Activated CD8-positive, alpha-beta T cell treated with anti-CD3 and anti-CD28 coated beads for 36 hours (primary cell): ENCODE results near the gene PKD2L1. TPM values are rescaled to one million over a fixed set of nuclear protein-coding genes. Genes with fewer than 3 reads are reported as not detected.

Experiments
- ATAC-seq: fragments of 200-7000 bp; cut with Tn5 transposase; one replicate; pipeline ENCODE4 v1.10.0; 2021; ENCODE audit warnings: mild to moderate bottlenecking, moderate library complexity
- CTCF ChIA-PET: fragments of 350-600 bp; sonication (Branson Sonifier 250); formaldehyde crosslinking; loops from one replicate; lab custom pipeline; 2021; ENCODE audit warnings: antibody characterized with exemption; lab: Charles Lee
- POLR2A ChIA-PET: fragments of 350-600 bp; sonication (Branson Sonifier 250); formaldehyde crosslinking; loops from one replicate; lab custom pipeline; 2021; ENCODE audit warnings: antibody characterized with exemption; lab: Charles Lee
- DNase-seq: peaks from one replicate; pipeline ENCODE4 v3.0.0-alpha.2; 2020
- H3K27ac Mint-ChIP-seq: one replicate; pipeline ENCODE4 v1.8.0; 2021; ENCODE audit warnings: mild to moderate bottlenecking, mixed read lengths
- H3K27me3 Mint-ChIP-seq: one replicate; pipeline ENCODE4 v1.8.0; 2021; ENCODE audit warnings: mixed read lengths
- H3K36me3 Mint-ChIP-seq: one replicate; pipeline ENCODE4 v1.8.0; 2021; ENCODE audit warnings: low read depth, mixed read lengths
- H3K4me1 Mint-ChIP-seq: one replicate; pipeline ENCODE4 v1.8.0; 2021; ENCODE audit warnings: low read depth, mixed read lengths
- H3K4me3 Mint-ChIP-seq: one replicate; pipeline ENCODE4 v1.8.0; 2021; ENCODE audit warnings: mild to moderate bottlenecking, moderate library complexity, mixed read lengths
- H3K9me3 Mint-ChIP-seq: one replicate; pipeline ENCODE4 v1.8.0; 2021; ENCODE audit warnings: mixed read lengths
- CTCF ChIP-seq: fragments of 200-600 bp; IDR thresholded peaks from one replicate; pipeline ENCODE4 v1.8.0; 2022; ENCODE audit warnings: antibody characterized with exemption, mild to moderate bottlenecking
- intact Hi-C: fragments of 100-400 bp; cut with micrococcal nuclease; formaldehyde crosslinking; loops from one replicate; pipeline ENCODE4 v1.10.0; 2022
- total RNA-seq, 2 experiments: library from RNA; stranded (reverse); gene quantifications; one replicate each; pipeline ENCODE4 v1.2.3, GENCODE V29; 2021

PKD2L1 gene
- total RNA-seq, 2 experiments from 2014 or later: not detected

GRCh38 chr10:100267239-100268104 lies 62.6 kb downstream of the PKD2L1 start, which contains the start of gene CWF19L1:
Gene CWF19L1, minus strand, starts transcription at chr10:100267638. Its CDS starts 45 bp downstream, at chr10:100267593.
- peak; percentile 90 for ATAC-seq
- H3K36me3 Mint-ChIP-seq: peaks cover 5% of the 10 kb centered on the region
- POLR2A ChIA-PET: interaction anchor here (1.1 to 2.9 kb wide), 2 partner anchors 15 to 18 kb away, joined by 4 to 13 read pairs; partner anchors contain the start of gene BLOC1S2
- peak within 1 kb of the TSS; percentile 99 for H3K4me3 Mint-ChIP-seq
- TF ChIP-seq CTCF: no peak
- intact Hi-C loops: no loop called here
- peak within 1 kb of the TSS; percentile 100 for H3K27ac Mint-ChIP-seq
- peak; percentile 85 for DNase-seq
- no peaks in the 10 kb centered on the region for H3K9me3 Mint-ChIP-seq
- CTCF ChIA-PET: no interaction called here
- H3K4me1 Mint-ChIP-seq: peaks cover 18% of the 10 kb centered on the region
- no peaks in the 10 kb centered on the region for H3K27me3 Mint-ChIP-seq

- Mint-ChIP-seq H3K36me3 (peaks cover 10% of the 10 kb centered on the region), H3K27ac (peak overlapping the region; percentile 59), H3K4me3 (peak overlapping the region; percentile 99), H3K4me1 (peaks cover 26% of the 10 kb centered on the region), H3K9me3 (no peaks in the 10 kb centered on the region), H3K27me3 (no peaks in the 10 kb centered on the region)
- TF ChIP-seq CTCF: no peak
- ChIA-PET POLR2A (interaction anchor here (0.6 to 2.9 kb wide), 2 partner anchors 20 to 210 kb away, joined by 3 to 13 read pairs; partner anchors contain the start of gene BLOC1S2), CTCF (no interaction called here)
- DNase-seq (no peak), ATAC-seq (no peak)
- intact Hi-C loops: no loop called here
Observed at GRCh38 chr10:100265821-100266485, 64.1 kb downstream of the PKD2L1 start.

DNA sequence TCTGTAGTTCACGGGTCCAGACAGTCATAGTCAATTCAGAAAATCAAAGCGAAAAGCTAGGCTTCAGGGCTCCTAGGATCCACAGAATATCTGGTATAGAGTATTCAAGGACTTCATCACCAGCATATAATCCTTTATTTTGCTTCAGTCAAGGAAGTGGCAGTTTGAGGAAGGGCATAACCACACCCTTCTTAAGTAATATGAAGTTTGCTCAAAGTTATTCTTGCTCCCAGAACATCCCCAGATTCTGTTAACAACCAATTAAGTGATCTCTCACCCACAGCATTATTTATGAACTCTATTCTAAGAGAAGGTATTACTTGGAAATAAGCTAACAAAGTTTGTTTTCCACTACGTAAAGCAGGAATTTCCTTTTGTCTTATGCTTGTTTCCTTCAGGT lies 75.8 kb downstream of the PKD2L1 start:
- Mint-ChIP-seq H3K4me3 (no peak overlapping the region), H3K27me3 (no peaks in the 10 kb centered on the region), H3K36me3 (peaks cover 53% of the 10 kb centered on the region), H3K9me3 (no peaks in the 10 kb centered on the region), H3K4me1 (no peaks in the 10 kb centered on the region), H3K27ac (no peak overlapping the region)
- ChIA-PET CTCF (no interaction called here), POLR2A (interaction anchor here (1.8 kb wide), 1 partner anchor 9 kb away, joined by 5 read pairs; no protein-coding TSS in a partner anchor)
- TF ChIP-seq CTCF: no peak
- DNase-seq (no peak), ATAC-seq (no peak)
- intact Hi-C loops: no loop called here

- Mint-ChIP-seq H3K27ac (no peak overlapping the region), H3K27me3 (no peaks in the 10 kb centered on the region), H3K4me1 (no peaks in the 10 kb centered on the region), H3K4me3 (no peak overlapping the region), H3K9me3 (no peaks in the 10 kb centered on the region), H3K36me3 (peaks cover 51% of the 10 kb centered on the region)
- ChIA-PET CTCF (no interaction called here), POLR2A (no interaction called here)
- ATAC-seq (no peak), DNase-seq (no peak)
- TF ChIP-seq CTCF: no peak
- intact Hi-C loops: no loop called here
Observed at GRCh38 chr10:100253041-100253440, 77.0 kb downstream of the PKD2L1 start.
